Ectodermal cell (in vitro differentiated cells): ENCODE results near the gene ZC3H12C.
"Not testable (repeated sequence)": the region's sequence is repeated elsewhere in the genome, so short reads cannot be mapped to it uniquely, and the experiment has no call there.

Experiments
- H3K27ac ChIP-seq: 2 replicates; pipeline ENCODE4 v1.7.0; 2013; ENCODE audit warnings: mild to moderate bottlenecking, low read depth, low read length; ENCODE audit not compliant: insufficient read depth, poor library complexity, severe bottlenecking
- H3K27me3 ChIP-seq: 2 replicates; pipeline ENCODE4 v1.7.0; 2013; ENCODE audit warnings: mild to moderate bottlenecking, low read length; ENCODE audit not compliant: insufficient read depth, control insufficient read depth, poor library complexity, severe bottlenecking
- H3K36me3 ChIP-seq: one replicate; pipeline ENCODE4 v1.7.0; 2013; ENCODE audit warnings: low read length; ENCODE audit not compliant: control insufficient read depth, insufficient read depth
- H3K4me1 ChIP-seq: one replicate; pipeline ENCODE4 v1.7.0; 2013; ENCODE audit warnings: low read length; ENCODE audit not compliant: control insufficient read depth, insufficient read depth
- H3K4me3 ChIP-seq: 2 replicates; pipeline ENCODE4 v1.7.0; 2013; ENCODE audit warnings: low read depth, low read length, control low read depth; ENCODE audit not compliant: insufficient read depth
- H3K9me3 ChIP-seq: 2 replicates; pipeline ENCODE4 v1.7.0; 2013; ENCODE audit warnings: mild to moderate bottlenecking, low read length, moderate library complexity; ENCODE audit not compliant: control insufficient read depth
- WGBS, 2 experiments: methylation state at CpG; one replicate each; pipeline ENCODE4 v1.1.7; 2013; ENCODE audit warnings: missing lambda C conversion rate in 2 of 2; 5-methylcytosine and 5-hydroxymethylcytosine counted together

Gene ZC3H12C

DNA sequence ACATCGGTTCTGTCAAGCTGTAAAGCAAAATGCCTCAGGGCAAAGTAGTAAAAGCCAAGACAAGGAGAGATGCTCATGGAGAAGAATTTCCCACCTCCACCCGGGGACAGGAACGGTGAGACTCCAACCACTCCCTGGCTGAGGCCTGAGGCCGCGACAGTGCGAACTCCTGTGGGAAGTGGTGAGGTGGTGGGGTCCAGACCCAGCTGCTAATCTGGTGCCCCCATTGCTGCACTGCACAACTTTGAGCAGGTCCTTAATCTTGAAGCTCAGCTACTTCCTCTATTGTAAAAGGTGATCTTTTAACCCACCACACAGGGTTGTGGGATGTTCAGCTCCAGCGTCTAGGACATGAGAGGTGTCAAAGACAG is 83.9 kb downstream of the ZC3H12C start:
- Histone ChIP-seq H3K36me3 (no peaks in the 10 kb centered on the region), H3K9me3 (no peaks in the 10 kb centered on the region), H3K4me3 (no peak overlapping the region), H3K27me3 (no peaks in the 10 kb centered on the region), H3K27ac (no peak overlapping the region), H3K4me1 (peaks cover 5% of the 10 kb centered on the region)
- 93 to 94% methylated on average over 7 of the region's 7 CpGs for WGBS, 2 experiments

DNA sequence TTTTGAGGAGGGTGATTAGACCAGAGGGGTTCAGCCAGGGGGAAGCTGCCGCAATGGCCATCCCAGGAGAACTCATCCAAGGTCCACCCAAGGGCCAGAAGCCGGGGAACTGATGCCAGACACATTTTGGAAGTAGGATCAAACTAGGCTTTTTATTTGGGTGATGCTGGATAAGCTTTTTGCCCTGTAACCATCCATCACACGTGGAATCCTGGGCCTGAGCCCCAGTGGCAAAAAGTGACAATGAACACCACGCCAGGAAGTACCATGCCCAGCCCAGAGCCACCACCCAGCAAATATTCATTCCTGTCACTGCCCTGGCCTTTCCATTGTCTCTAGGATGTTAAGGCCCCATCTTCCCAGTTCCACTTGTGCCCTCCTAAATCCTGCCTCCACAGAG is 85.9 kb downstream of the ZC3H12C start:
- Histone ChIP-seq H3K27me3 (no peaks in the 10 kb centered on the region), H3K27ac (no peak overlapping the region), H3K36me3 (no peaks in the 10 kb centered on the region), H3K9me3 (no peaks in the 10 kb centered on the region), H3K4me1 (peaks cover 5% of the 10 kb centered on the region), H3K4me3 (no peak overlapping the region)
- WGBS, 2 experiments: 95 to 97% methylated on average over 4 of the region's 4 CpGs

DNA sequence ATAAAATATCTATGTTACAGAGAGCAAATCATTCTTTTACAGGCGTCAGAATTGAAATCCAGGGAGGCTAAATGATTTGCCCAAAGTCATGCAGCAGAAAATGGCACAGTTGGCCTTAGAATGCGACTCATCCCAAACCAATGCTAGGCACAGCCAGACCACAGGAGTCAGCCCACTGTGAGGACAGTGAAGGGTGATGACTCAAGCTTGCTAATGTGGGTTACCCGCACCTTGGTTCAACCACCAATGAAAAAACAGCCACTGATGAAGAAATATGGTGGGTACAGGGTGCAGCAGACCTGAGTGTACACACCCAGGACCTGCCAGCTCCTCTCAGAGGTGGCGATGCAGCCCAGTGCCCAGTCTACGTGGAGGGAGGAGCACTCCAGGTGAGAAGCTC is 89.7 kb downstream of the ZC3H12C start:
- peaks cover 5% of the 10 kb centered on the region for H3K4me1 ChIP-seq
- H3K27me3 ChIP-seq: no peaks in the 10 kb centered on the region
- H3K27ac ChIP-seq: no peak overlapping the region
- no peak overlapping the region for H3K4me3 ChIP-seq
- 91 to 94% methylated on average over 5 of the region's 5 CpGs for WGBS, 2 experiments
- no peaks in the 10 kb centered on the region for H3K9me3 ChIP-seq
- no peaks in the 10 kb centered on the region for H3K36me3 ChIP-seq

DNA sequence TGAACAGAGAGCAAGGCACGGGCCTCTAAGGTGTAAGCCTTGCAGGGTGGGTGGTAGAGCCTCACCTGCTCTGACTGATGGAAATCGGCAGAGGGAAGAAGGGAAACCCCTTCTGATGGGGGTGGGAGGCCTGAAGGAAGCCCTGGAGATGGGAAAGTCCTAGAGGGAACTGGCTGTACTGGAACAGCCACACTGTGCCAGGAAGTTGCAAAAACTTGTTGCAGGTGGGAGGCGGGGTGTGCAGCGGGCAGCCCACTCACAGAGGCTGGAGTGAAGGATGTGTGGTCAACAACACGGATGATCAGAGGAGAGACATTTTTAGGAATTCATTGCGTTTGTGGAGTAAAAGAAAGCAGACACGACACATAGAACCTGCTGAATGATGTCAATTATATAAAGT is 91.3 kb downstream of the ZC3H12C start:
- H3K4me3 ChIP-seq: no peak overlapping the region
- no peaks in the 10 kb centered on the region for H3K9me3 ChIP-seq
- WGBS, 2 experiments: 94% methylated on average over 7 of the region's 7 CpGs
- no peaks in the 10 kb centered on the region for H3K27me3 ChIP-seq
- H3K27ac ChIP-seq: no peak overlapping the region
- no peaks in the 10 kb centered on the region for H3K36me3 ChIP-seq
- H3K4me1 ChIP-seq: peaks cover 5% of the 10 kb centered on the region

DNA sequence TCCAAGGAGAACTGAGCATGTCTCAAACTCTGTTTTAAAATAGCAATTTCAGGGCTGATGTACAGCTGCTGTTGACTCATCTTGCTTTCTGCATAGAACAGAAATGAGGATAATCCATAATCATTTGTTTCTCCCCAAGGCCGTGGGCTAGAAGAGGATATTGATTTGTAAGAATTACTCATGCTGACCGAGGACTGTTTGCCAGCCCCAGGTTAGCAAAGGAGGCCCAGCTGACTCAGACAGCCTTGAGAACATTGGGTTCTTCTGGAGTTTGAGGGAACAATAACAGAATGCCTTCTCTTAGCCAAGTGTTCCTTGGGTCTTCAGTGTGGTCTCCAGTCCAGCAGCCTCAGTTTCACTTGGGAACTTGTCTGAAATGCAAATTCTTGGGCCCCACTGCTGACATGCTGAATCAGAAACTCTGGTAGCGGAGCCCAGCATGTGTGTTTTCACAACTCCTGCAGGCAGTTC is 92.0 kb downstream of the ZC3H12C start:
- no peak overlapping the region for H3K27ac ChIP-seq
- no peak overlapping the region for H3K4me3 ChIP-seq
- no peaks in the 10 kb centered on the region for H3K9me3 ChIP-seq
- peaks cover 5% of the 10 kb centered on the region for H3K4me1 ChIP-seq
- no peaks in the 10 kb centered on the region for H3K27me3 ChIP-seq
- 85 to 86% methylated on average over 3 of the region's 3 CpGs for WGBS, 2 experiments
- no peaks in the 10 kb centered on the region for H3K36me3 ChIP-seq

DNA sequence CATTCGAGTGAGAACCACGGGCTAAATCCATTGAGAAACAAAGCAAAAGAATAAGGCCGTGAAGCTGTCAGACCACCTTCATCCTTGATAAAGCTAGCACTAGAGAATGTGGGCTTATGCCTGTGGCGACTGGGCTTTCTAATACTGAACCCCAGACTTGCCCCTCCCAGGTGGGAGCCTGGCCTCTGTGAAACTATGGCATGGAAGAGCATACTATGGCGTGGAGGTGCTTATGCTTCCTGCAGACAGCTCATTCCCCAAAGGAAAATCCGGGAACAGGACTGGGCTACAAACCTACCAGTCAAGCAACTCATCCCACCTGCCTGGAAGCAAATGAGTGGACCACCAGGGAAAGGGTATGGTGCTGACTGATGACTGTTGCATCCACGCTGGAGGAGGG is 92.4 kb downstream of the ZC3H12C start:
- 68 to 71% methylated on average over 7 of the region's 7 CpGs for WGBS, 2 experiments
- peaks cover 5% of the 10 kb centered on the region for H3K4me1 ChIP-seq
- no peak overlapping the region for H3K4me3 ChIP-seq
- H3K27me3 ChIP-seq: no peaks in the 10 kb centered on the region
- H3K27ac ChIP-seq: no peak overlapping the region
- no peaks in the 10 kb centered on the region for H3K9me3 ChIP-seq
- no peaks in the 10 kb centered on the region for H3K36me3 ChIP-seq

DNA sequence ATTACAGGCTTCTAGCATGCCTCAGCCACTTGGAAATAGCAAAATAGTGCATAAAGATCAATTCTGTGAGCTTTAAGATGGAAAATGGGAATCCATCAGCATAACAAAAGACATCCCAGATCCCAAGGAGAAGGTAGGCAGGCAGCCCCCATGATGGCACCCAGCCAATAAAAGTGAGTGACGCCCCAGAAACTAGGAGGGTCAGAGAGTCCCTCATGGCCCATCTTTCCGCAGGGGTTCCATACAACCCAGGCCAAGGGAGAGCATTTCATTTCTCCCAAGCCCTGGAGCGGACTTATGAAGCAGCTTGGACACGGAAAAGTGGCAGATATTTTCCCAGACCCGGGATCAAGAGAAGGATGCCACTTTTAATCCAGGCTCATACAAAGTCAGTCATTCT is 93.3 kb downstream of the ZC3H12C start:
- Histone ChIP-seq H3K27ac (no peak overlapping the region), H3K4me3 (no peak overlapping the region), H3K4me1 (peaks cover 5% of the 10 kb centered on the region), H3K36me3 (no peaks in the 10 kb centered on the region), H3K9me3 (no peaks in the 10 kb centered on the region), H3K27me3 (no peaks in the 10 kb centered on the region)
- 91 to 95% methylated on average over 5 of the region's 5 CpGs for WGBS, 2 experiments

DNA sequence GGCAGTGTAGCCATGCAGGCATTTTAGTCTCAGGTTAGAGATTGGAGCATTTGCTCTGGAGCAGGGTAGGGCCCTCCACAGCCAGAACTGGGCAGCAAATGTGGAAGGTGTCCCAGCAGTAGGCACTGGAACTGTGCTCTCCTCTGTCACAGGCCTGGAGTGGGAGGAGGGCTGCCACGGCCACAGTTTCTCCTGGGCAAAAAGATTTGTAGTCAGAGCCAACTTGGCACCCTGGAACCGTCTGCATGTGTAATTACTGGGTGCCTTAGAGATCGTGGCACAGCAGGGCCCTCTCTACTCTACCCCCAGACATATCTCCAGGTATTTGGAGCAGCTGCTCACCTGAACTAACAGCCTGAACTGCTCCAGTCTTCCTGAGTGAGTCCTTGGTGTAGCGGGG is 93.7 kb downstream of the ZC3H12C start:
- H3K4me3 ChIP-seq: no peak overlapping the region
- H3K9me3 ChIP-seq: no peaks in the 10 kb centered on the region
- no peaks in the 10 kb centered on the region for H3K27me3 ChIP-seq
- H3K27ac ChIP-seq: no peak overlapping the region
- 91% methylated on average over 4 of the region's 4 CpGs for WGBS, 2 experiments
- H3K36me3 ChIP-seq: no peaks in the 10 kb centered on the region
- H3K4me1 ChIP-seq: peaks cover 5% of the 10 kb centered on the region

DNA sequence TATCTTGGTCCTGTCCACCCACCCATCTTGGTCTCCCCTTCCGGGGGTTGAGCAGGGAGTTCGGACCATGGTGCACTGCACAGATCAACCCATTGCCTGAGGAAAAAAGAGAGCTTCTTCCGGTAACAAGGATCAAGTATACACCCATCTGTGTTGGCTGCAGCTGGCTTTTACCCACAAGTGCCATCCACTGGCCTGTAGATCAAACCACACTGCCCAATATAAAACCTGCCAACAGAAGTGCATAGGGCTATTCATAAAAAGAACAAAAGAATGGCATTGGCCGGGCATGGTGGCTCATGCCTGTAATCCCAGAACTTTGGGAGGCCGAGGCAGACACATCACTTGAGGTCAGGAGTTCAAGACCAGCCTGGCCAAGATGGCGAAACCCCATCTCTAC is 94.5 kb downstream of the ZC3H12C start:
- Histone ChIP-seq H3K4me1 (peaks cover 5% of the 10 kb centered on the region), H3K27ac (no peak overlapping the region)
- 92 to 94% methylated on average over 6 of the region's 6 CpGs for WGBS, 2 experiments

DNA sequence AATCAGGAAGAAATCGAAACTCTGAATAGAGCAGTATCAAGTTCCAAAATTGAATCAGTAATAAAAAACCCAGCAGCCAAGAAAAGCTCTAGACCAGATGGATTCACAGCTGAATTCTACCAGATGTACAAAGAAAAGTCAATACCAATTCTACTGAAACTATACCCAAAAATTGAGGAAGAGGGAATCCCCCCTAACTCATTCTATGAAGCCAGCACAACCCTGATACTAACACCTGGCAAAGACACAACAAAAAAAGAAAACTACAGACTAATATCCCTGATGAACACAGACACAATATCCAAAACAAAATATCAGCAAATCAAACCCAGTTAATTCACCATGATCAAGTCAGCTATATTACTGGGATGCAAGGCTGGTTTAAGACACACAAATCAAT is 97.7 kb downstream of the ZC3H12C start:
- Histone ChIP-seq H3K36me3 (no peaks in the 10 kb centered on the region), H3K4me1 (no peaks in the 10 kb centered on the region), H3K27me3 (no peaks in the 10 kb centered on the region), H3K4me3 (no peak overlapping the region), H3K27ac (no peak overlapping the region), H3K9me3 (no peaks in the 10 kb centered on the region)
- 96 to 100% methylated on average over 1 of the region's 1 CpG for WGBS, 2 experiments

More for the DNA sequence above, 94.5 kb downstream of the ZC3H12C start:
- H3K36me3 ChIP-seq: no peaks in the 10 kb centered on the region
- no peaks in the 10 kb centered on the region for H3K9me3 ChIP-seq
- no peaks in the 10 kb centered on the region for H3K27me3 ChIP-seq
- H3K4me3 ChIP-seq: no peak overlapping the region

DNA sequence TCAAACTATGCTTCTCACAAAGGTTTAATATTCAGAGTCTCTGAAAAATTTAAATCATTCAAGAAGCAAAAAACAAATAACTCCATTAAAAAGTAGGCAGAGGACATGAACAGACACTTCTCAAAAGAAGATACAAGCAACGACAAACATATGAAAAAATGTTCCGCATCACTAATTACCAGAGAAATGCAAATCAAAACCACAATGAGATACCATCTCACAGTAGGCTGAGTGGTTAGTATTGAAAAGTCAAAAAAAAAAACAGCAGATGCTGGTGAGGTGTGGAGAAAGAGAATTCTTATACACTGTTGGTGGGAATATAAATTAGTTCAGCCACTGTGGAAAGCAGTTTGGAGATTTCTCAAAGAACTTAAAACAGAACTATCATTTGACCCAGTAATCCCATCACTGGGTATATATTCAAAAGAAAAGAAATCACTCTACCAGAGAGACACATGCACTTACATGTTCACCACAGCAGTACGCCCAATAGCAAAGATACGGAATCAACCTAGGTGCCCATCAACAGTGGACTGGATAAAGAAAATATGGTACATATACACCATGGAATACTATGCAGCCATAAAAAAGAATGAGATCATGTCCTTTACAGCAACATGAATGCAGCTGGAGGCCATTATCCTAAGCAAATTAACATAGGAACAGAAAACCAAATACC is 99.6 kb downstream of the ZC3H12C start:
- not testable (repeated sequence) for H3K27ac ChIP-seq, H3K36me3 ChIP-seq, H3K4me3 ChIP-seq, H3K4me1 ChIP-seq, H3K9me3 ChIP-seq, H3K27me3 ChIP-seq
- WGBS, 2 experiments: 76 to 92% methylated on average over 4 of the region's 4 CpGs
